HEK293 (cell line): ENCODE results near the gene ASCC3.

Experiments used
- CTCF ChIA-PET: fragments of 350-600 bp; formaldehyde crosslinking; extraction: SDS; loops from one replicate; lab custom pipeline; 2021; ENCODE audit warnings: antibody characterized with exemption; lab: Yijun Ruan, JAX
- POLR2A ChIA-PET: fragments of 300-600 bp; formaldehyde crosslinking; extraction: SDS; loops from one replicate; lab custom pipeline; 2020; ENCODE audit warnings: antibody characterized with exemption, inconsistent platforms; lab: Yijun Ruan, JAX
- H3K27ac ChIP-seq: fragments of 200-500 bp; sonication (Bioruptor generic); 2 replicates; pipeline ENCODE4 v1.5.1; 2014; ENCODE audit warnings: low read depth, low read length, control low read depth, inconsistent platforms; ENCODE audit errors: extremely low read depth
- H3K36me3 ChIP-seq, 2 experiments: fragments of 200-500 bp in 1 of 2; sonication (Bioruptor generic) in 1 of 2; 1 replicate in 1 of 2; 2 replicates in 1 of 2; pipeline ENCODE4 v1.5.1; 2014 to 2017; ENCODE audit warnings: inconsistent platforms in 2 of 2, low read length in 2 of 2; ENCODE audit not compliant: control insufficient read depth in 2 of 2, insufficient read depth in 1 of 2
- H3K4me1 ChIP-seq: fragments of 200-500 bp; sonication (Bioruptor generic); 2 replicates; pipeline ENCODE4 v1.5.1; 2014; ENCODE audit warnings: mild to moderate bottlenecking, low read length, inconsistent platforms; ENCODE audit not compliant: control insufficient read depth, insufficient read depth
- H3K4me3 ChIP-seq: 2 replicates; pipeline ENCODE4 v1.5.1; 2011; ENCODE audit warnings: low read depth, mild to moderate bottlenecking, control low read depth, low read length, moderate library complexity
- H3K9me3 ChIP-seq: fragments of 200-500 bp; sonication (Bioruptor generic); 2 replicates; pipeline ENCODE4 v1.5.1; 2014; ENCODE audit warnings: low read depth, low read length, inconsistent platforms; ENCODE audit not compliant: control insufficient read depth, insufficient read depth
- SP2 ChIP-seq: fragments of 450-650 bp; formaldehyde crosslinking; IDR thresholded peaks from 2 replicates; pipeline ENCODE4 v1.5.1; 2016; ENCODE audit warnings: missing biosample characterization, missing genetic modification characterization
- SP7 ChIP-seq: fragments of 450-650 bp; formaldehyde crosslinking; IDR thresholded peaks from 2 replicates; pipeline ENCODE4 v1.5.1; 2016; ENCODE audit warnings: missing biosample characterization, missing genetic modification characterization
- ZEB2 ChIP-seq: fragments of 450-650 bp; formaldehyde crosslinking; IDR thresholded peaks from 2 replicates; pipeline ENCODE4 v1.5.1; 2016; ENCODE audit warnings: missing biosample characterization, missing genetic modification characterization
- ZIC2 ChIP-seq: fragments of 450-650 bp; formaldehyde crosslinking; IDR thresholded peaks from 2 replicates; pipeline ENCODE4 v1.5.1; 2016; ENCODE audit warnings: missing biosample characterization, missing genetic modification characterization
- ZNF140 ChIP-seq: fragments of 450-650 bp; formaldehyde crosslinking; IDR thresholded peaks from 2 replicates; pipeline ENCODE4 v1.5.1; 2016; ENCODE audit warnings: missing biosample characterization, missing genetic modification characterization
- ZNF146 ChIP-seq: fragments of 450-650 bp; formaldehyde crosslinking; IDR thresholded peaks from 2 replicates; pipeline ENCODE4 v1.5.1; 2016; ENCODE audit warnings: missing biosample characterization, missing genetic modification characterization
- ZNF175 ChIP-seq: fragments of 450-650 bp; formaldehyde crosslinking; IDR thresholded peaks from 2 replicates; pipeline ENCODE4 v1.5.1; 2016; ENCODE audit warnings: missing biosample characterization, missing genetic modification characterization
- ZNF211 ChIP-seq: fragments of 450-650 bp; formaldehyde crosslinking; IDR thresholded peaks from 2 replicates; pipeline ENCODE4 v1.5.1; 2016; ENCODE audit warnings: low read depth, missing biosample characterization, missing genetic modification characterization
- ZNF214 ChIP-seq: fragments of 450-650 bp; formaldehyde crosslinking; IDR thresholded peaks from 2 replicates; pipeline ENCODE4 v1.5.1; 2017; ENCODE audit warnings: missing biosample characterization, mild to moderate bottlenecking, missing genetic modification characterization, borderline replicate concordance
- ZNF292 ChIP-seq: fragments of 450-650 bp; formaldehyde crosslinking; IDR thresholded peaks from 2 replicates; pipeline ENCODE4 v1.5.1; 2016; ENCODE audit warnings: low read depth, missing biosample characterization, missing genetic modification characterization, borderline replicate concordance
- ZNF555 ChIP-seq: fragments of 450-650 bp; formaldehyde crosslinking; conservative IDR thresholded peaks from 2 replicates; pipeline ENCODE4 v1.5.1; 2017; ENCODE audit warnings: missing biosample characterization, mild to moderate bottlenecking, missing genetic modification characterization, inconsistent platforms
- ZNF610 ChIP-seq: fragments of 450-650 bp; formaldehyde crosslinking; IDR thresholded peaks from 2 replicates; pipeline ENCODE4 v1.5.1; 2016; ENCODE audit warnings: missing biosample characterization, missing genetic modification characterization, borderline replicate concordance
- ZNF621 ChIP-seq: fragments of 450-650 bp; formaldehyde crosslinking; IDR thresholded peaks from 2 replicates; pipeline ENCODE4 v1.5.1; 2017; ENCODE audit warnings: missing biosample characterization, missing genetic modification characterization
- ZNF624 ChIP-seq: fragments of 450-650 bp; formaldehyde crosslinking; IDR thresholded peaks from 2 replicates; pipeline ENCODE4 v1.5.1; 2017; ENCODE audit warnings: missing biosample characterization, missing genetic modification characterization
- ZNF654 ChIP-seq: fragments of 450-650 bp; formaldehyde crosslinking; IDR thresholded peaks from 2 replicates; pipeline ENCODE4 v1.5.1; 2016; ENCODE audit warnings: low read depth, missing biosample characterization, missing genetic modification characterization
- ZNF677 ChIP-seq: fragments of 450-650 bp; IDR thresholded peaks from 2 replicates; pipeline ENCODE4 v1.5.0; 2018; ENCODE audit warnings: missing biosample characterization, mild to moderate bottlenecking, missing genetic modification characterization, moderate library complexity
- ZNF701 ChIP-seq: fragments of 450-650 bp; formaldehyde crosslinking; IDR thresholded peaks from 2 replicates; pipeline ENCODE4 v1.5.1; 2016; ENCODE audit warnings: missing biosample characterization, missing genetic modification characterization
- ZNF707 ChIP-seq: fragments of 450-650 bp; formaldehyde crosslinking; IDR thresholded peaks from 2 replicates; pipeline ENCODE4 v1.5.1; 2016; ENCODE audit warnings: missing biosample characterization, missing genetic modification characterization
- ZNF785 ChIP-seq: fragments of 450-650 bp; formaldehyde crosslinking; IDR thresholded peaks from 2 replicates; pipeline ENCODE4 v1.5.1; 2016; ENCODE audit warnings: missing biosample characterization, missing genetic modification characterization
- ZNF830 ChIP-seq: fragments of 450-650 bp; IDR thresholded peaks from 2 replicates; pipeline ENCODE4 v1.5.0; 2018; ENCODE audit warnings: missing biosample characterization, missing genetic modification characterization, low read depth, mild to moderate bottlenecking, moderate library complexity
- ZNF843 ChIP-seq: fragments of 450-650 bp; formaldehyde crosslinking; IDR thresholded peaks from 2 replicates; pipeline ENCODE4 v1.5.1; 2016; ENCODE audit warnings: missing biosample characterization, missing genetic modification characterization
- TF ChIP-seq, protein P1 (sequence below): fragments of 450-650 bp; formaldehyde crosslinking; IDR thresholded peaks from 2 replicates; pipeline ENCODE4 v1.5.1; 2016; ENCODE audit warnings: missing biosample characterization, missing genetic modification characterization, borderline replicate concordance
- TF ChIP-seq, protein P2 (sequence below): fragments of 450-650 bp; formaldehyde crosslinking; IDR thresholded peaks from 2 replicates; pipeline ENCODE4 v1.5.1; 2016; ENCODE audit warnings: missing biosample characterization, missing genetic modification characterization

ASCC3 gene

DNA sequence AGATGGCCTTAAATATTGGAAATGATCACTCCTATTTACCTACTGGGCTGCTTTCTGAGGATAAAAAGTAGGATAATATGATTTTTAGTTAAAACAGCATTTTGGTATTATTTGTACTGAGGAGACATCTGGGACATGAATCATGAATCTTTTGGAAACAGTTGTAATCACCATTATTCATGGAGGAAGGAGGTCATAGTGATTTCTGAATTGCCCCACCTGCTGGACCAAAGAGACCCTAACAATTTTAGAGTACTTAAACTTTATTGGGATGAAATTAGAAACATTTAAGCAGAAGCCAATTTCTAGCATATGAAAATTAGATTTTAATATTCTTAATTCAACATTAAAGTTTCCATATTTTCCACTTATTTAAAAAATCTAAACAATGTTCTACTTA, 308.0 kb downstream of the ASCC3 start:
- Histone ChIP-seq H3K36me3 (peaks cover 0 to 19% of the 10 kb centered on the region in 2 experiments; a peak in 1 of 3 replicates), H3K4me1 (no peaks in the 10 kb centered on the region)
- CTCF ChIA-PET, result interaction anchor here (0.6 to 1.7 kb wide), 5 partner anchors 9 to 572 kb away, joined by 3 to 4 read pairs (median 3); no protein-coding TSS in a partner anchor
- TF ChIP-seq ZNF292 (tag by site-specific recombination) (no peak), ZNF624 (tag by site-specific recombination) (no peak), ZNF843 (tag by site-specific recombination) (no peak), ZNF146 (tag by site-specific recombination) (no peak), ZEB2 (tag by site-specific recombination) (no peak)
- TF ChIP-seq, all 188 proteins: peak for 0
- Histone ChIP-seq H3K9me3 (no peaks in the 10 kb centered on the region), H3K27ac (no peak overlapping the region), H3K4me3 (no peak overlapping the region)
- POLR2A ChIA-PET, result no interaction called here

DNA sequence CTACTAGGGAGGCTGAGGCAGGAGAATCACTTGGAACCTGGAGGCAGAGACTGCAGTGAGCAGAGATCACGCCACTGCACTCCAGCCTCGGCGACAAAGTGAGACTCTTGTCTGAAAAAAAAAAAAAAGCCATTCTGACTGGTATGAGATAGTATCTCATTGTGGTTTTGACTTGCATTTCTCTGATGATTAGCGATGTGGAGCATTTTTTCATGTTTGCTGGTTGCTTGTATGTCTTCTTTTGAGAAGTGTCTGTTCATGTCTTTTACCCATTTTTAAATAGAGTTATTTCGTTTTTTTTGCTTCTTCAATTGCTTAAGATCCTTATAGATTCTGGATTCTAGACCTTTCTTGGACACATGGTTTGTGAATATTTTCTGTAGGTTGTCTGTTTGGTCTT, 312.9 kb downstream of the ASCC3 start:
- no peaks in the 10 kb centered on the region for H3K4me1 ChIP-seq
- H3K9me3 ChIP-seq, result no peaks in the 10 kb centered on the region
- CTCF ChIA-PET, result no interaction called here
- H3K27ac ChIP-seq, result no peak overlapping the region
- peaks cover 0 to 19% of the 10 kb centered on the region in 2 experiments; a peak in 1 of 3 replicates for H3K36me3 ChIP-seq
- no peak overlapping the region for H3K4me3 ChIP-seq
- POLR2A ChIA-PET, result no interaction called here
- no peak for TF ChIP-seq ZNF621 (tag by site-specific recombination)
- TF ChIP-seq ZIC2 (tag by site-specific recombination), result no peak

DNA sequence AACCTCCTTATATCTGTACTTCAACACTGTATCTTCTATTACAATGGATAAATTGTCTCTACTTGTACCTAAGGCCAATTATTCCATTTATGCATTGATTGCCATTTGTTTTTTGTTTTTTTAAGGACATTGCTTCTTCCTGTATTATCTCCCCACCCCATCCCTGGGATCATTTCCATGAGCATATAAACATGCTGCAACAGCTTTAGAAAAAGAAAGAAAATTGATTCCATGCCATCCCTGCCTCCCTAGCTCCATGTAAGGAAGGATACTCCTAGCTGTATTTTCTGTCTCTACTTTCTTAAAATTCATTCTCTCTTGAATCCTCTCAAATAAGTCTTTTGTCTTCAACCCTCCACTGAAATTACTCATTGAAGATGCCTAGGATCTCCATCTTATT, 314.6 kb downstream of the ASCC3 start:
- Histone ChIP-seq H3K36me3 (peaks cover 0 to 11% of the 10 kb centered on the region in 2 experiments; a peak in 1 of 3 replicates), H3K27ac (no peak overlapping the region), H3K4me3 (no peak overlapping the region), H3K9me3 (no peaks in the 10 kb centered on the region), H3K4me1 (no peaks in the 10 kb centered on the region)
- TF ChIP-seq, protein P1, sequence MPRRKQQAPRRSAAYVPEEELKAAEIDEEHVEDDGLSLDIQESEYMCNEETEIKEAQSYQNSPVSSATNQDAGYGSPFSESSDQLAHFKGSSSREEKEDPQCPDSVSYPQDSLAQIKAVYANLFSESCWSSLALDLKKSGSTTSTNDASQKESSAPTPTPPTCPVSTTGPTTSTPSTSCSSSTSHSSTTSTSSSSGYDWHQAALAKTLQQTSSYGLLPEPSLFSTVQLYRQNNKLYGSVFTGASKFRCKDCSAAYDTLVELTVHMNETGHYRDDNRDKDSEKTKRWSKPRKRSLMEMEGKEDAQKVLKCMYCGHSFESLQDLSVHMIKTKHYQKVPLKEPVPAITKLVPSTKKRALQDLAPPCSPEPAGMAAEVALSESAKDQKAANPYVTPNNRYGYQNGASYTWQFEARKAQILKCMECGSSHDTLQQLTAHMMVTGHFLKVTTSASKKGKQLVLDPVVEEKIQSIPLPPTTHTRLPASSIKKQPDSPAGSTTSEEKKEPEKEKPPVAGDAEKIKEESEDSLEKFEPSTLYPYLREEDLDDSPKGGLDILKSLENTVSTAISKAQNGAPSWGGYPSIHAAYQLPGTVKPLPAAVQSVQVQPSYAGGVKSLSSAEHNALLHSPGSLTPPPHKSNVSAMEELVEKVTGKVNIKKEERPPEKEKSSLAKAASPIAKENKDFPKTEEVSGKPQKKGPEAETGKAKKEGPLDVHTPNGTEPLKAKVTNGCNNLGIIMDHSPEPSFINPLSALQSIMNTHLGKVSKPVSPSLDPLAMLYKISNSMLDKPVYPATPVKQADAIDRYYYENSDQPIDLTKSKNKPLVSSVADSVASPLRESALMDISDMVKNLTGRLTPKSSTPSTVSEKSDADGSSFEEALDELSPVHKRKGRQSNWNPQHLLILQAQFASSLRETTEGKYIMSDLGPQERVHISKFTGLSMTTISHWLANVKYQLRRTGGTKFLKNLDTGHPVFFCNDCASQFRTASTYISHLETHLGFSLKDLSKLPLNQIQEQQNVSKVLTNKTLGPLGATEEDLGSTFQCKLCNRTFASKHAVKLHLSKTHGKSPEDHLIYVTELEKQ, result no peak
- TF ChIP-seq ZNF140, result no peak
- no peak for TF ChIP-seq ZNF654 (tag by site-specific recombination)
- no peak for TF ChIP-seq ZNF830
- TF ChIP-seq ZNF214 (tag by site-specific recombination), result no peak
- no peak for TF ChIP-seq ZNF610
- TF ChIP-seq ZNF621 (tag by site-specific recombination), result no peak
- POLR2A ChIA-PET, result no interaction called here
- CTCF ChIA-PET, result interaction anchor here (0.6 to 0.7 kb wide), 2 partner anchors 10 to 63 kb away, joined by 3 to 4 read pairs; no protein-coding TSS in a partner anchor

DNA sequence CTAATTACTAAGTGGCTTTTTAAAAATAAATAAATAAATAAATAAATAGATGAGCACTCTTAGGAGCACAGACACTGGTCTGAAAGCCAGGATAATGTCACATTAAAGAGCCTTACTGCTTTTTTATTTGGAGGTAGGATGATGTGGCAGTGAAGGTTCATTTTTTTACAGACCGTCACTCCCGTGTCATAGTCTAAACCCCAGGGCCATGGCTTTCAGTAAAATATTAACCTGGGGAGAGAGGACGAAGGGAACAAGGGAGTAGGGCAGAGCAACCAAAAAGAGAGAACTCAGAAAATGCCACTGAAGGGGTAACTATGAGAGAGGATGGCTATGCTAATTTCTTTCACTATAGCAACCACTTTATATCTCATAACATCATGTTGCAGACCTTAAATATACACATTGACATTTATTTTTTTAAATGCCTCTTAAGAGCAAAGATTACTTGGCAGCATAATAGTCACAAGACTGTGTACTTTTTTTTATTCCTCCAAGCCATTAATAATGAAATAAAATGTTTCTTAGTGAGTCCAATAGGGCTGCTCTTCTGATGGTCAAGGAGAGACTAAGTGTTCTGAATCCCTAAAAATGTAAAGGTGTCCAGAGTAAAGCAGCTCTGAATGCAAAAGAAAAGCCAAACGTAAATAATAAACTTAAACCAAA, 315.6 kb downstream of the ASCC3 start:
- no peaks in the 10 kb centered on the region for H3K9me3 ChIP-seq
- ChIA-PET CTCF (no interaction called here), POLR2A (no interaction called here)
- no peak overlapping the region for H3K27ac ChIP-seq
- H3K4me3 ChIP-seq, result no peak overlapping the region
- no peaks in the 10 kb centered on the region for H3K4me1 ChIP-seq
- H3K36me3 ChIP-seq, result peaks cover 0 to 4% of the 10 kb centered on the region in 2 experiments; a peak in 1 of 3 replicates
- TF ChIP-seq ZNF701 (tag by site-specific recombination) (no peak), ZNF785 (no peak), ZNF555 (tag by site-specific recombination) (no peak), SP7 (tag by site-specific recombination) (no peak), ZNF175 (no peak), ZIC2 (tag by site-specific recombination) (no peak), ZNF677 (no peak), ZNF211 (tag by site-specific recombination) (no peak), SP2 (tag by site-specific recombination) (no peak), ZNF707 (tag by site-specific recombination) (no peak)
- TF ChIP-seq, protein P2, sequence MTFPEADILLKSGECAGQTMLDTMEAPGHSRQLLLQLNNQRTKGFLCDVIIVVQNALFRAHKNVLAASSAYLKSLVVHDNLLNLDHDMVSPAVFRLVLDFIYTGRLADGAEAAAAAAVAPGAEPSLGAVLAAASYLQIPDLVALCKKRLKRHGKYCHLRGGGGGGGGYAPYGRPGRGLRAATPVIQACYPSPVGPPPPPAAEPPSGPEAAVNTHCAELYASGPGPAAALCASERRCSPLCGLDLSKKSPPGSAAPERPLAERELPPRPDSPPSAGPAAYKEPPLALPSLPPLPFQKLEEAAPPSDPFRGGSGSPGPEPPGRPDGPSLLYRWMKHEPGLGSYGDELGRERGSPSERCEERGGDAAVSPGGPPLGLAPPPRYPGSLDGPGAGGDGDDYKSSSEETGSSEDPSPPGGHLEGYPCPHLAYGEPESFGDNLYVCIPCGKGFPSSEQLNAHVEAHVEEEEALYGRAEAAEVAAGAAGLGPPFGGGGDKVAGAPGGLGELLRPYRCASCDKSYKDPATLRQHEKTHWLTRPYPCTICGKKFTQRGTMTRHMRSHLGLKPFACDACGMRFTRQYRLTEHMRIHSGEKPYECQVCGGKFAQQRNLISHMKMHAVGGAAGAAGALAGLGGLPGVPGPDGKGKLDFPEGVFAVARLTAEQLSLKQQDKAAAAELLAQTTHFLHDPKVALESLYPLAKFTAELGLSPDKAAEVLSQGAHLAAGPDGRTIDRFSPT (tag by site-specific recombination), result no peak
